ENCODE results near the gene CNOT6. TPM values are rescaled to one million over a fixed set of nuclear protein-coding genes. Genes with fewer than 3 reads are reported as not detected.

CNOT6 gene
- total RNA-seq, 2 donors from 2014 or later: 18.4 to 20.1 TPM

GRCh38 chr5:180466316-180466715 lies 27.9 kb upstream of the CNOT6 start:
- H3K9me3 ChIP-seq: no peaks in the 10 kb centered on the region
- no peak overlapping the region for H3K27ac ChIP-seq
- intact Hi-C loops (cut with DNase I): no loop called here
- no peak for TF ChIP-seq POLR2AphosphoS5 (IDR thresholded peaks at IDR 0.05)
- TF ChIP-seq POLR2A (IDR thresholded peaks at IDR 0.05): no peak
- TF ChIP-seq CTCF (IDR thresholded peaks at IDR 0.05): no peak
- no peaks in the 10 kb centered on the region for H3K36me3 ChIP-seq
- H3K27me3 ChIP-seq (replicated peaks; ENCODE audit: insufficient read depth): no peaks in the 10 kb centered on the region
- no peak overlapping the region for H3K4me3 ChIP-seq
- H3K4me1 ChIP-seq (replicated peaks): no peaks in the 10 kb centered on the region
- 91% methylated on average over 15 of the region's 15 CpGs for WGBS
- DNase-seq (ENCODE audit: low spot score): no peak

GRCh38 chr5:180467028-180467975 lies 26.9 kb upstream of the CNOT6 start:
- no peak for DNase-seq (ENCODE audit: low spot score)
- Histone ChIP-seq H3K36me3 (no peaks in the 10 kb centered on the region), H3K4me3 (no peak overlapping the region), H3K9me3 (no peaks in the 10 kb centered on the region), H3K27me3 (replicated peaks; ENCODE audit: insufficient read depth) (no peaks in the 10 kb centered on the region), H3K4me1 (replicated peaks) (no peaks in the 10 kb centered on the region), H3K27ac (no peak overlapping the region)
- 65% methylated on average over 22 of the region's 22 CpGs for WGBS
- TF ChIP-seq CTCF (IDR thresholded peaks at IDR 0.05) (no peak), POLR2A (IDR thresholded peaks at IDR 0.05) (no peak), POLR2AphosphoS5 (IDR thresholded peaks at IDR 0.05) (no peak)
- intact Hi-C loops (cut with DNase I): no loop called here

GRCh38 chr5:180467989-180468731 lies 26.0 kb upstream of the CNOT6 start:
- Histone ChIP-seq H3K27me3 (replicated peaks; ENCODE audit: insufficient read depth) (no peaks in the 10 kb centered on the region), H3K9me3 (no peaks in the 10 kb centered on the region), H3K4me3 (no peak overlapping the region), H3K27ac (no peak overlapping the region), H3K36me3 (no peaks in the 10 kb centered on the region), H3K4me1 (replicated peaks) (no peaks in the 10 kb centered on the region)
- 91% methylated on average over 18 of the region's 18 CpGs for WGBS
- TF ChIP-seq POLR2A (IDR thresholded peaks at IDR 0.05) (no peak), POLR2AphosphoS5 (IDR thresholded peaks at IDR 0.05) (no peak), CTCF (IDR thresholded peaks at IDR 0.05) (no peak)
- intact Hi-C loops (cut with DNase I): no loop called here
- DNase-seq (ENCODE audit: low spot score): no peak

- Histone ChIP-seq H3K27ac (no peak overlapping the region), H3K4me1 (replicated peaks) (no peaks in the 10 kb centered on the region), H3K36me3 (no peaks in the 10 kb centered on the region), H3K4me3 (no peak overlapping the region), H3K9me3 (no peaks in the 10 kb centered on the region), H3K27me3 (replicated peaks; ENCODE audit: insufficient read depth) (no peaks in the 10 kb centered on the region)
- DNase-seq (ENCODE audit: low spot score): no peak
- TF ChIP-seq POLR2AphosphoS5 (IDR thresholded peaks at IDR 0.05) (no peak), POLR2A (IDR thresholded peaks at IDR 0.05) (no peak), CTCF (IDR thresholded peaks at IDR 0.05) (no peak)
- intact Hi-C loops (cut with DNase I): no loop called here
- WGBS: 86% methylated on average over 22 of the region's 22 CpGs
These were observed 25.2 kb upstream of the CNOT6 start for GRCh38 chr5:180468732-180469585.

Measured in prostate gland (tissue), 2 donors.